SK-N-SH (cell line): Measurements from ENCODE around the gene GPR17. TPM values are rescaled to one million over a fixed set of nuclear protein-coding genes. Genes with fewer than 3 reads are reported as not detected.

Source experiments
- CTCF ChIA-PET: fragments of 300-600, 350-600 bp; formaldehyde crosslinking; extraction: SDS; loops from one replicate; lab custom pipeline; 2021; lab: Yijun Ruan, JAX
- POLR2A ChIA-PET: fragments of 350-600 bp; sonication (Branson Sonifier 250); formaldehyde crosslinking; extraction: SDS; loops from one replicate; lab custom pipeline; 2020; ENCODE audit warnings: antibody characterized with exemption, inconsistent platforms; lab: Yijun Ruan, JAX
- DNase-seq: peaks from one replicate; pipeline ENCODE4 v3.0.0; 2012
- H2AFZ ChIP-seq: fragments of 200-600 bp; sonication (generic); 2 replicates; pipeline ENCODE4 v1.8.1; 2016; ENCODE audit warnings: antibody characterized with exemption, mild to moderate bottlenecking, low read depth
- H3F3A ChIP-seq: fragments of 200-600 bp; sonication (generic); replicated peaks from 2 replicates; pipeline ENCODE3; 2016; ENCODE audit warnings: antibody characterized with exemption, mild to moderate bottlenecking; ENCODE audit not compliant: insufficient read depth
- H3K27ac ChIP-seq, 2 experiments: fragments of 200-500 bp in 1 of 2; fragments of 200-600 bp in 1 of 2; sonication (Bioruptor generic) in 1 of 2; sonication (generic), shearing (Covaris generic) in 1 of 2; 2 replicates each; pipeline versions ENCODE4 v1.5.1 to v1.6.1; 2014 to 2016; ENCODE audit warnings: low read depth in 2 of 2, inconsistent platforms in 1 of 2, low read length in 1 of 2, mild to moderate bottlenecking in 1 of 2, mixed read lengths in 1 of 2
- H3K27me3 ChIP-seq: fragments of 200-600 bp; sonication (generic), shearing (Covaris generic); 2 replicates; pipeline ENCODE4 v1.6.1; 2016; ENCODE audit warnings: mixed run types; ENCODE audit not compliant: insufficient read depth
- H3K36me3 ChIP-seq, 2 experiments: fragments of 200-500 bp in 1 of 2; fragments of 200-600 bp in 1 of 2; sonication (Bioruptor generic) in 1 of 2; sonication (generic) in 1 of 2; replicated peaks in 1 of 2; 2 replicates each; pipeline versions ENCODE3 to v1.5.1; 2014 to 2016; ENCODE audit warnings: low read length in 1 of 2, mild to moderate bottlenecking in 1 of 2; ENCODE audit not compliant: insufficient read depth in 2 of 2, control insufficient read depth in 1 of 2
- H3K4me1 ChIP-seq, 2 experiments: fragments of 200-500 bp in 1 of 2; fragments of 200-600 bp in 1 of 2; sonication (Bioruptor generic) in 1 of 2; sonication (generic), shearing (Covaris generic) in 1 of 2; 2 replicates each; pipeline versions ENCODE4 v1.5.1 to v1.6.1; 2014 to 2016; ENCODE audit warnings: low read depth in 1 of 2, low read length in 1 of 2, mixed run types in 1 of 2; ENCODE audit not compliant: insufficient read depth in 2 of 2, control insufficient read depth in 1 of 2
- H3K4me2 ChIP-seq: fragments of 200-600 bp; sonication (generic), shearing (Covaris generic); 2 replicates; pipeline ENCODE4 v1.6.1; 2017; ENCODE audit warnings: mixed run types
- H3K4me3 ChIP-seq, 2 experiments: fragments of 200-500 bp in 1 of 2; fragments of 200-600 bp in 1 of 2; sonication (Bioruptor generic) in 1 of 2; sonication (generic), shearing (Covaris generic) in 1 of 2; 2 replicates each; pipeline versions ENCODE4 v1.5.1 to v1.8.1; 2014 to 2016; ENCODE audit warnings: low read depth in 2 of 2, inconsistent platforms in 1 of 2, low read length in 1 of 2, mild to moderate bottlenecking in 1 of 2, mixed read lengths in 1 of 2, moderate library complexity in 1 of 2
- H3K79me2 ChIP-seq: fragments of 200-600 bp; sonication (generic); 2 replicates; pipeline ENCODE4 v1.8.1; 2017; ENCODE audit warnings: mild to moderate bottlenecking; ENCODE audit not compliant: insufficient read depth
- H3K9ac ChIP-seq: fragments of 200-600 bp; sonication (generic); 2 replicates; pipeline ENCODE4 v1.6.1; 2017; ENCODE audit warnings: mixed run types
- H3K9me2 ChIP-seq: fragments of 200-600 bp; sonication (generic); 2 replicates; pipeline ENCODE4 v1.6.1; 2017; ENCODE audit warnings: mixed run types
- H3K9me3 ChIP-seq: fragments of 200-600 bp; sonication (generic); 2 replicates; pipeline ENCODE4 v1.6.1; 2017; ENCODE audit warnings: mixed run types, mild to moderate bottlenecking, moderate library complexity
- H4K20me1 ChIP-seq: fragments of 200-600 bp; sonication (generic); 2 replicates; pipeline ENCODE4 v1.6.1; 2017; ENCODE audit warnings: mild to moderate bottlenecking, mixed run types; ENCODE audit not compliant: insufficient read depth
- ELF1 ChIP-seq: IDR thresholded peaks from 2 replicates; pipeline ENCODE4 v1.4.0; 2012
- EP300 ChIP-seq, 2 experiments: IDR thresholded peaks; 2 replicates each; pipeline versions ENCODE4 v1.4.0 to v1.6.1; 2012; ENCODE audit warnings: borderline replicate concordance in 1 of 2, low read depth in 1 of 2, low read length in 1 of 2
- EZH2phosphoT487 ChIP-seq: fragments of 200-600 bp; sonication (generic); IDR thresholded peaks from 2 replicates; pipeline ENCODE4 v1.6.1; 2017; ENCODE audit warnings: low read depth, mixed run types, mild to moderate bottlenecking, antibody characterized with exemption, moderate library complexity, borderline replicate concordance
- FOXJ3 ChIP-seq: sonication (generic); formaldehyde crosslinking; IDR thresholded peaks from 2 replicates; pipeline ENCODE4 v1.5.1; 2020; ENCODE audit warnings: mild to moderate bottlenecking, missing genetic modification reagents
- FOXM1 ChIP-seq: IDR thresholded peaks from 2 replicates; pipeline ENCODE4 v1.4.0; 2012; ENCODE audit warnings: low read depth, mild to moderate bottlenecking
- GABPA ChIP-seq: IDR thresholded peaks from 2 replicates; pipeline ENCODE4 v1.4.0; 2012; ENCODE audit warnings: low read depth, mild to moderate bottlenecking
- JUND ChIP-seq: IDR thresholded peaks from 2 replicates; pipeline ENCODE4 v1.4.0; 2012
- MEF2A ChIP-seq: IDR thresholded peaks from 2 replicates; pipeline ENCODE4 v1.4.0; 2012; ENCODE audit warnings: low read depth, borderline replicate concordance
- POLR2AphosphoS5 ChIP-seq: IDR thresholded peaks from 2 replicates; pipeline ENCODE4 v1.6.1; 2012; ENCODE audit warnings: low read depth, low read length
- RAD21 ChIP-seq: IDR thresholded peaks from 2 replicates; pipeline ENCODE4 v1.6.1; 2012; ENCODE audit warnings: mild to moderate bottlenecking, low read length
- RFX5 ChIP-seq: IDR thresholded peaks from 2 replicates; pipeline ENCODE4 v1.6.1; 2012; ENCODE audit warnings: mild to moderate bottlenecking, improper control_type of control experiment, low read length
- SIN3A ChIP-seq: IDR thresholded peaks from 2 replicates; pipeline ENCODE4 v1.6.1; 2012; ENCODE audit warnings: low read depth, mild to moderate bottlenecking, low read length, moderate library complexity, borderline replicate concordance
- TAF1 ChIP-seq: IDR thresholded peaks from 2 replicates; pipeline ENCODE4 v1.6.1; 2012; ENCODE audit warnings: low read depth, mild to moderate bottlenecking, low read length, moderate library complexity, borderline replicate concordance
- TCF12 ChIP-seq: IDR thresholded peaks from 2 replicates; pipeline ENCODE4 v1.4.0; 2012
- WGBS: methylation state at CpG from one replicate; pipeline ENCODE4 v1.1.6; 2017; ENCODE audit warnings: low lambda C conversion rate; 5-methylcytosine and 5-hydroxymethylcytosine counted together
- polyA plus RNA-seq, 3 experiments: library from polyadenylated mRNA; depleted of rRNA; stranded (reverse); fragments of >200 nt; gene quantifications; 2 replicates each; pipeline ENCODE4 v1.2.3, GENCODE V29; 2012
- TF ChIP-seq, protein P1 (sequence below): fragments of 150-350 bp; IDR thresholded peaks from 2 replicates; pipeline ENCODE4 v1.6.1; 2017; ENCODE audit warnings: antibody characterized with exemption, low read length, low read depth, borderline replicate concordance
- TF ChIP-seq, protein P2 (sequence below): IDR thresholded peaks from 2 replicates; pipeline ENCODE4 v1.6.1; 2012; ENCODE audit warnings: mild to moderate bottlenecking, low read depth, low read length, moderate library complexity
- TF ChIP-seq, protein P3 (sequence below): IDR thresholded peaks from 2 replicates; pipeline ENCODE4 v1.4.0; 2012; ENCODE audit warnings: low read depth, borderline replicate concordance
- TF ChIP-seq, protein P4 (sequence below): IDR thresholded peaks from 2 replicates; pipeline ENCODE4 v1.4.0; 2012; ENCODE audit warnings: low read depth, borderline replicate concordance

The GPR17 gene
- polyA plus RNA-seq, 1 of the 3 experiments (the other 2 are of a cell fraction): 0.03 TPM

DNA sequence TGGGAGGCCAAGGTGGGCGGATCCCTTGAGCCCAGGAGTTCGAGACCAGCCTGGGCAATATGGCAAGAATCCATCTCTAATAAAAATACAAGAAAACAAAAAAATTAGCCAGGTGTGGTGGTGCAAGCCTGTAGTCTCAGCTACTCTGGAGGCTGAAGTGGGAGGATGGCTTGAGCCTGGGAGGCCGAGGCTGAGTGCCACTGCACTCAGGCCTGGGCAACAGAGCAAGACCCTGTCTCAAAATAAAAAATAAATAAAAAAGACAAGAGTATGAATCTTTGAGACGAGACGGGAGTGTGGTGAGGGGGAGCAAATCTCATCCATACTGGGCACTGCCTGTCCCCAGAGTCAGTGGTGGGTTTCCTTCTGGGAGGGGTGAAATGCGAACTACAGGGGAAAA is 12.2 kb downstream of the GPR17 start:
- TF ChIP-seq, protein P1, sequence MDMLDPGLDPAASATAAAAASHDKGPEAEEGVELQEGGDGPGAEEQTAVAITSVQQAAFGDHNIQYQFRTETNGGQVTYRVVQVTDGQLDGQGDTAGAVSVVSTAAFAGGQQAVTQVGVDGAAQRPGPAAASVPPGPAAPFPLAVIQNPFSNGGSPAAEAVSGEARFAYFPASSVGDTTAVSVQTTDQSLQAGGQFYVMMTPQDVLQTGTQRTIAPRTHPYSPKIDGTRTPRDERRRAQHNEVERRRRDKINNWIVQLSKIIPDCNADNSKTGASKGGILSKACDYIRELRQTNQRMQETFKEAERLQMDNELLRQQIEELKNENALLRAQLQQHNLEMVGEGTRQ: no peak
- TF ChIP-seq FOXJ3 (CRISPR knock-in tag) (no peak), RFX5 (no peak)
- TF ChIP-seq, protein P2, sequence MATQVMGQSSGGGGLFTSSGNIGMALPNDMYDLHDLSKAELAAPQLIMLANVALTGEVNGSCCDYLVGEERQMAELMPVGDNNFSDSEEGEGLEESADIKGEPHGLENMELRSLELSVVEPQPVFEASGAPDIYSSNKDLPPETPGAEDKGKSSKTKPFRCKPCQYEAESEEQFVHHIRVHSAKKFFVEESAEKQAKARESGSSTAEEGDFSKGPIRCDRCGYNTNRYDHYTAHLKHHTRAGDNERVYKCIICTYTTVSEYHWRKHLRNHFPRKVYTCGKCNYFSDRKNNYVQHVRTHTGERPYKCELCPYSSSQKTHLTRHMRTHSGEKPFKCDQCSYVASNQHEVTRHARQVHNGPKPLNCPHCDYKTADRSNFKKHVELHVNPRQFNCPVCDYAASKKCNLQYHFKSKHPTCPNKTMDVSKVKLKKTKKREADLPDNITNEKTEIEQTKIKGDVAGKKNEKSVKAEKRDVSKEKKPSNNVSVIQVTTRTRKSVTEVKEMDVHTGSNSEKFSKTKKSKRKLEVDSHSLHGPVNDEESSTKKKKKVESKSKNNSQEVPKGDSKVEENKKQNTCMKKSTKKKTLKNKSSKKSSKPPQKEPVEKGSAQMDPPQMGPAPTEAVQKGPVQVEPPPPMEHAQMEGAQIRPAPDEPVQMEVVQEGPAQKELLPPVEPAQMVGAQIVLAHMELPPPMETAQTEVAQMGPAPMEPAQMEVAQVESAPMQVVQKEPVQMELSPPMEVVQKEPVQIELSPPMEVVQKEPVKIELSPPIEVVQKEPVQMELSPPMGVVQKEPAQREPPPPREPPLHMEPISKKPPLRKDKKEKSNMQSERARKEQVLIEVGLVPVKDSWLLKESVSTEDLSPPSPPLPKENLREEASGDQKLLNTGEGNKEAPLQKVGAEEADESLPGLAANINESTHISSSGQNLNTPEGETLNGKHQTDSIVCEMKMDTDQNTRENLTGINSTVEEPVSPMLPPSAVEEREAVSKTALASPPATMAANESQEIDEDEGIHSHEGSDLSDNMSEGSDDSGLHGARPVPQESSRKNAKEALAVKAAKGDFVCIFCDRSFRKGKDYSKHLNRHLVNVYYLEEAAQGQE: no peak
- TF ChIP-seq, all 33 proteins: peak for 0
- H3K79me2 ChIP-seq: no peaks in the 10 kb centered on the region
- H3K36me3 ChIP-seq: no peaks in the 10 kb centered on the region
- no peaks in the 10 kb centered on the region for H4K20me1 ChIP-seq
- no peaks in the 10 kb centered on the region for H3K27me3 ChIP-seq
- H3K4me2 ChIP-seq: no peak overlapping the region
- H3K4me3 ChIP-seq: no peak overlapping the region
- no peaks in the 10 kb centered on the region for H3F3A ChIP-seq
- CTCF ChIA-PET: interaction anchor here (0.9 kb wide), 1 partner anchor 8 kb away, joined by 3 read pairs; no protein-coding TSS in a partner anchor
- WGBS: 66% methylated on average over 6 of the region's 6 CpGs
- POLR2A ChIA-PET: no interaction called here
- H3K9me3 ChIP-seq: no peaks in the 10 kb centered on the region
- DNase-seq: no peak
- no peaks in the 10 kb centered on the region for H3K9me2 ChIP-seq
- H3K27ac ChIP-seq: no peak overlapping the region
- H3K9ac ChIP-seq: no peak overlapping the region
- no peak overlapping the region for H2AFZ ChIP-seq
- peaks cover 0 to 37% of the 10 kb centered on the region in 2 experiments; a peak in 1 of 4 replicates for H3K4me1 ChIP-seq

DNA sequence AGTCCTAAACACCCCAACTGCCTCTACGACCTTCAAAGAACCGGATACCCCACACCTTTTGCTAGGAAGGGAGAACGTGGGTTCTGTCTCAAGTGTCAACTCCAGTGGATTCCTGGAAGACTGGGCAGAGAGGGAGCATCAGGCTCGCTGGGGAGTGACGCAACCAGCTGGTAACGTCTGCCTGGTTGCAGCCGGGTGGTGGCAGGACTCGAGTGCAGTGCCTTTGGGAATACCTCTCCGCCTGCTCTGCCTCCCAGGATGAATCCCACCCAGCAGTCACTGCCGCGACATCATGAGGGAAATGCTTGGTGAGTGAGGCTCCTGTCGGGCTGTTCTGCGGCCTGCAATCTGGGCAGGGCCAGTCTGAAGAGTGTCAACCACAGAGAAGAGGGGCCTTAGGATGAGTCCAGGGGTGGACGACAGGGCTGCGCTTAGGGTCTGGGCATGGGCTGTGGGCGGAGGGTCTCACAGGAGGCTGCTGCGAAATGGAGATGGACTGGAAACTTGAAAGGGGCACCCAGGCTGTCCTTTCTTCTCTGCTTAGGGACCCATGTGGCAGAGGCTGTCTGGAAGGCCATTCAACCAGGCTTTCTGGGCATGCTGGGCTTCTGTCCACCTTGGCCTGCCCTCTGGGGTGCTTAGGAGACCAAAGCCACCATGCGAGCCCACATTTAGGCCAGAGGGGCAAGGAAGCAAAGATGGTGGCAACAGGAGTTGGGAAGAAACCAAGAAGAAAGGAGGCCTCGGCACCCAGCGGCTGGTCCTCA is 12.9 kb downstream of the GPR17 start:
- Histone ChIP-seq H3K4me3 (no peak overlapping the region), H3K9me2 (no peaks in the 10 kb centered on the region), H3K27ac (no peak overlapping the region), H3K36me3 (no peaks in the 10 kb centered on the region), H4K20me1 (no peaks in the 10 kb centered on the region), H3K4me2 (no peak overlapping the region), H3F3A (no peaks in the 10 kb centered on the region), H3K27me3 (no peaks in the 10 kb centered on the region), H3K9ac (no peak overlapping the region), H3K9me3 (no peaks in the 10 kb centered on the region), H3K4me1 (peaks cover 0 to 36% of the 10 kb centered on the region in 2 experiments; a peak in 1 of 4 replicates), H2AFZ (no peak overlapping the region), H3K79me2 (no peaks in the 10 kb centered on the region)
- CTCF ChIA-PET: interaction anchor here (0.9 kb wide), 1 partner anchor 9 kb away, joined by 3 read pairs; no protein-coding TSS in a partner anchor
- TF ChIP-seq EZH2phosphoT487: no peak
- TF ChIP-seq TAF1: no peak
- TF ChIP-seq EP300 (IDR thresholded peaks at IDR 0.05; ENCODE audit: borderline replicate concordance in 1 of 2, low read depth in 1 of 2, low read length in 1 of 2): no peak
- TF ChIP-seq, protein P3, sequence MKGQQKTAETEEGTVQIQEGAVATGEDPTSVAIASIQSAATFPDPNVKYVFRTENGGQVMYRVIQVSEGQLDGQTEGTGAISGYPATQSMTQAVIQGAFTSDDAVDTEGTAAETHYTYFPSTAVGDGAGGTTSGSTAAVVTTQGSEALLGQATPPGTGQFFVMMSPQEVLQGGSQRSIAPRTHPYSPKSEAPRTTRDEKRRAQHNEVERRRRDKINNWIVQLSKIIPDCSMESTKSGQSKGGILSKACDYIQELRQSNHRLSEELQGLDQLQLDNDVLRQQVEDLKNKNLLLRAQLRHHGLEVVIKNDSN: no peak
- TF ChIP-seq GABPA: no peak
- no peak for TF ChIP-seq MEF2A
- TF ChIP-seq RAD21: no peak
- no peak for TF ChIP-seq JUND
- TF ChIP-seq POLR2AphosphoS5: no peak
- no peak for TF ChIP-seq FOXJ3 (CRISPR knock-in tag)
- TF ChIP-seq TCF12: no peak
- no peak for TF ChIP-seq ELF1
- no peak for TF ChIP-seq FOXM1
- no peak for TF ChIP-seq SIN3A
- TF ChIP-seq, protein P4, sequence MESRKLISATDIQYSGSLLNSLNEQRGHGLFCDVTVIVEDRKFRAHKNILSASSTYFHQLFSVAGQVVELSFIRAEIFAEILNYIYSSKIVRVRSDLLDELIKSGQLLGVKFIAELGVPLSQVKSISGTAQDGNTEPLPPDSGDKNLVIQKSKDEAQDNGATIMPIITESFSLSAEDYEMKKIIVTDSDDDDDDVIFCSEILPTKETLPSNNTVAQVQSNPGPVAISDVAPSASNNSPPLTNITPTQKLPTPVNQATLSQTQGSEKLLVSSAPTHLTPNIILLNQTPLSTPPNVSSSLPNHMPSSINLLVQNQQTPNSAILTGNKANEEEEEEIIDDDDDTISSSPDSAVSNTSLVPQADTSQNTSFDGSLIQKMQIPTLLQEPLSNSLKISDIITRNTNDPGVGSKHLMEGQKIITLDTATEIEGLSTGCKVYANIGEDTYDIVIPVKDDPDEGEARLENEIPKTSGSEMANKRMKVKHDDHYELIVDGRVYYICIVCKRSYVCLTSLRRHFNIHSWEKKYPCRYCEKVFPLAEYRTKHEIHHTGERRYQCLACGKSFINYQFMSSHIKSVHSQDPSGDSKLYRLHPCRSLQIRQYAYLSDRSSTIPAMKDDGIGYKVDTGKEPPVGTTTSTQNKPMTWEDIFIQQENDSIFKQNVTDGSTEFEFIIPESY: no peak
- 78% methylated on average over 17 of the region's 20 CpGs for WGBS
- POLR2A ChIA-PET: no interaction called here
- no peak for DNase-seq
